ENCODE results near the gene GABARAP. TPM values are rescaled to one million over a fixed set of nuclear protein-coding genes. Genes with fewer than 3 reads are reported as not detected.

GABARAP gene
- total and polyA plus RNA-seq, 2 of the 4 experiments (the other 2 are of a cell fraction) = 77.8 to 780 TPM

- H2AFZ ChIP-seq (replicated peaks; ENCODE audit: low read length, poor library complexity) = peak overlapping the region; percentile 32
- H4K20me1 ChIP-seq (ENCODE audit: insufficient read depth, low read length) = peaks cover 12% of the 10 kb centered on the region
- H3K4me3 ChIP-seq (ENCODE audit: insufficient read depth, low read depth, low read length) = no peak overlapping the region
- H3K36me3 ChIP-seq (ENCODE audit: control insufficient read depth, insufficient read depth, low read length) = peaks cover 56% of the 10 kb centered on the region
- H2BK120ac ChIP-seq (ENCODE audit: low read depth, low read length) = no peak overlapping the region
- no peak overlapping the region for H3K9ac ChIP-seq (ENCODE audit: low read depth, low read length)
- H3K27ac ChIP-seq (ENCODE audit: insufficient read depth, low read length) = no peak overlapping the region
- H3K56ac ChIP-seq (ENCODE audit: extremely low read depth, insufficient read depth, low read length) = no peak overlapping the region
- no peak overlapping the region for H2BK15ac ChIP-seq (ENCODE audit: low read depth, low read length)
- no peak overlapping the region for H3K4me2 ChIP-seq (ENCODE audit: low read depth, low read length)
- no peak overlapping the region for H4K91ac ChIP-seq (ENCODE audit: insufficient read depth, low read depth, low read length)
- H3K4me1 ChIP-seq (ENCODE audit: control insufficient read depth, insufficient read depth, low read length) = no peaks in the 10 kb centered on the region
- H3K27me3 ChIP-seq (ENCODE audit: control insufficient read depth, insufficient read depth, low read length) = no peaks in the 10 kb centered on the region
- in situ Hi-C loops (cut with MboI; ENCODE audit: low sequenced_read_pairs) = no loop called here
- H3K9me3 ChIP-seq (ENCODE audit: control insufficient read depth, insufficient read depth, low read length) = no peaks in the 10 kb centered on the region
- dilution Hi-C loops (cut with HindIII; ENCODE audit: low sequenced_read_pairs, unreplicated experiment) = no loop called here
- POLR2A ChIA-PET (ENCODE audit: unreplicated experiment) = no interaction called here
- TF ChIP-seq USF2 (IDR thresholded peaks at IDR 0.05; ENCODE audit: low read depth, low read length) (peak; percentile 64), ELK1 (IDR thresholded peaks at IDR 0.05; ENCODE audit: borderline replicate concordance, low read depth, low read length) (no peak), FOS (IDR thresholded peaks at IDR 0.05; ENCODE audit: low read depth, low read length) (peak; percentile 63; the same call in 1 of the 2 replicates)
- WGBS, 2 experiments (ENCODE audit: extremely low coverage in 2 of 2, insufficient read length in 1 of 2) = 80% methylated on average over 15 of the region's 26 CpGs; no CpG with 5 or more reads in 1 of the 2 experiments
- H4K5ac ChIP-seq (ENCODE audit: low read depth, low read length) = no peak overlapping the region
- no peaks in the 10 kb centered on the region for H3K9me1 ChIP-seq (ENCODE audit: insufficient read depth, low read length)
- no peak overlapping the region for H3K14ac ChIP-seq (replicated peaks; ENCODE audit: low read depth, low read length)
- no peak overlapping the region for H2AK5ac ChIP-seq (ENCODE audit: low read depth, low read length)
- H2BK20ac ChIP-seq (ENCODE audit: low read depth, low read length) = no peak overlapping the region
- no TSS peak for BruUV-seq (replicated peaks)
- peak overlapping the region; percentile 70 for H2AK9ac ChIP-seq (replicated peaks; ENCODE audit: low read depth, low read length, poor library complexity)
- DNase-seq (peak; percentile 31), ATAC-seq (ENCODE audit: low read depth) (peak; percentile 90)
- H4K8ac ChIP-seq (ENCODE audit: low read depth in 2 of 2, low read length in 2 of 2) = no peak overlapping the region
- no peak overlapping the region for H2BK5ac ChIP-seq (ENCODE audit: low read depth, low read length, poor library complexity, severe bottlenecking)
- H3K4ac ChIP-seq (ENCODE audit: low read depth, low read length) = no peak overlapping the region
- intact Hi-C loops (cut with micrococcal nuclease) = no loop called here
- H3K18ac ChIP-seq (ENCODE audit: low read depth, low read length) = no peak overlapping the region
- no peaks in the 10 kb centered on the region; a peak in 2 of 4 replicates for H3K79me1 ChIP-seq (ENCODE audit: low read depth in 1 of 2, low read length in 2 of 2)
- CTCF ChIA-PET = no interaction called here
- no peak overlapping the region for H3K23ac ChIP-seq (ENCODE audit: low read depth, low read length)
Observed at GRCh38 chr17:7191571-7192270, 50.5 kb downstream of the GABARAP start.

Data from IMR-90 (cell line).